Frontal cortex (tissue), 4 donors: ENCODE measurements around the gene KCNJ10. TPM values are rescaled to one million over a fixed set of nuclear protein-coding genes. Genes with fewer than 3 reads are reported as not detected.
"Not testable (repeated sequence)": the region's sequence is repeated elsewhere in the genome, so short reads cannot be mapped to it uniquely, and the experiment has no call there.

ENCODE experiments used
- DNase-seq, 2 donors: peaks; one replicate each; pipeline ENCODE4 v3.0.0; 2012; ENCODE audit warnings: low spot score in 2 of 2
- FAIRE-seq: peaks from 2 replicates; lab custom pipeline; 2012; peaks lifted over from hg19 to GRCh38; lab: Jason Lieb, UNC
- total RNA-seq: library from RNA; depleted of rRNA; stranded (reverse); fragments of >200 nt; gene quantifications from one replicate; pipeline ENCODE4 v1.2.3, GENCODE V29; 2014
- donor health status: control.
- donor health status: control.
- donor health status: control.

KCNJ10 gene
- total RNA-seq: 1.6 TPM

GRCh38 chr1:160069460-160070231 is at the start of gene KCNJ10:
Gene KCNJ10, minus strand, starts transcription at chr1:160070160. Its CDS starts 27,628 bp downstream, at chr1:160042532.
- no peak for FAIRE-seq
- DNase-seq: no peak

- DNase-seq (no peak), FAIRE-seq (no peak)
Observed at GRCh38 chr1:160118928-160119327, 49.0 kb upstream of the KCNJ10 start.

- DNase-seq (peak in 1 of 2 donors; percentile 26), FAIRE-seq (no peak)
Observed at GRCh38 chr1:160117709-160118183, 47.8 kb upstream of the KCNJ10 start.

- no peak for FAIRE-seq
Observed at GRCh38 chr1:160117300-160117699, 47.3 kb upstream of the KCNJ10 start.

GRCh38 chr1:160116283-160117147 is 46.6 kb upstream of the KCNJ10 start:
- DNase-seq (no peak), FAIRE-seq (no peak)

More at GRCh38 chr1:160117300-160117699, 47.3 kb upstream of the KCNJ10 start:
- DNase-seq: no peak

- no peak for DNase-seq
- no peak for FAIRE-seq
Observed at GRCh38 chr1:160115545-160116282, 45.8 kb upstream of the KCNJ10 start, which contains the start of gene ATP1A2. Gene ATP1A2, plus strand, starts transcription at chr1:160115759. Its CDS starts 103 bp downstream, at chr1:160115862.

GRCh38 chr1:160114085-160114484 is 44.1 kb upstream of the KCNJ10 start:
- FAIRE-seq (no peak), DNase-seq (no peak)

- FAIRE-seq: no peak
- DNase-seq: no peak
Observed at GRCh38 chr1:160113407-160113806, 43.4 kb upstream of the KCNJ10 start.

GRCh38 chr1:160112357-160112756 is 42.4 kb upstream of the KCNJ10 start:
- FAIRE-seq (no peak), DNase-seq (no peak)

- DNase-seq, FAIRE-seq: not testable (repeated sequence)
Observed at GRCh38 chr1:160111462-160111861, 41.5 kb upstream of the KCNJ10 start.

GRCh38 chr1:160109686-160110085 is 39.7 kb upstream of the KCNJ10 start:
- DNase-seq: no peak
- no peak for FAIRE-seq

- no peak for DNase-seq
- no peak for FAIRE-seq
Observed at GRCh38 chr1:160108888-160109662, 39.1 kb upstream of the KCNJ10 start.

- DNase-seq (no peak), FAIRE-seq (no peak)
Observed at GRCh38 chr1:160107512-160107911, 37.6 kb upstream of the KCNJ10 start.

- FAIRE-seq (no peak), DNase-seq (no peak)
Observed at GRCh38 chr1:160105155-160105554, 35.2 kb upstream of the KCNJ10 start.

- FAIRE-seq: no peak
- DNase-seq: no peak
Observed at GRCh38 chr1:160104486-160104885, 34.5 kb upstream of the KCNJ10 start.

GRCh38 chr1:160103658-160104408 is 33.9 kb upstream of the KCNJ10 start:
- DNase-seq: no peak
- FAIRE-seq: no peak

GRCh38 chr1:160101717-160102522 is 32.0 kb upstream of the KCNJ10 start:
- DNase-seq (no peak), FAIRE-seq (no peak)
